ENCODE data around the gene VPS18.

The VPS18 gene

DNA sequence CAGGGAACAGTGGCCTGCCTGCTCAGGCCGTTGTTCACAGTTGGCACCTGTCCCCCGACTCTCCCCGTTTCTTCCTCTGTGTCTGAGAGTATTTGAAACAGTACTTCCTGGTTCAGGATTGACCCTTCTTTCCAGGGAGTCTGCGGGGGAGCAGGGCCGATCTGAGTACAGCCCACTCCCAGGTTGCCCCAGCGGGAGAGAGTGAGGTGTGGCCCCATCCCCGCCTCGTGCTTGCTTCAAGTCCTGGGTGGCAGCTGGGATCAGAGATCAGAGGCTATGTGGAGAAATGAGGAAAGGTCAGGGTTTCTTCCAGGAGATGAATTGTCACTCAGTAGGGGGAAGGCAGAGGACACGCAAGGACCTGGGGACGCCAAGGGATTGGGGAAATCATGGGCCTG lies 28.4 kb downstream of the VPS18 start:
- H3K9ac ChIP-seq (ENCODE audit: low read length): no peak overlapping the region
- no peaks in the 10 kb centered on the region for H3K9me3 ChIP-seq (ENCODE audit: insufficient read depth, low read length)
- no peak overlapping the region for H3K4me3 ChIP-seq (ENCODE audit: insufficient read depth, low read length, poor library complexity, severe bottlenecking)
- H3F3A ChIP-seq (ENCODE audit: insufficient read depth): no peaks in the 10 kb centered on the region
- no peaks in the 10 kb centered on the region for H3K27me3 ChIP-seq (ENCODE audit: low read length)
- no peaks in the 10 kb centered on the region for H3K9me2 ChIP-seq (replicated peaks; ENCODE audit: insufficient read depth, low read length)
- no peaks in the 10 kb centered on the region for H3K36me3 ChIP-seq (ENCODE audit: low read length)
- no peak overlapping the region for H3K4me2 ChIP-seq (ENCODE audit: low read depth, low read length, poor library complexity, severe bottlenecking)
- H4K20me1 ChIP-seq (ENCODE audit: low read depth, low read length): no peaks in the 10 kb centered on the region
- no peak overlapping the region for H3K27ac ChIP-seq (ENCODE audit: low read depth, low read length)
- no peaks in the 10 kb centered on the region for H3K79me2 ChIP-seq (ENCODE audit: insufficient read depth, low read length)
- TF ChIP-seq, protein P1, sequence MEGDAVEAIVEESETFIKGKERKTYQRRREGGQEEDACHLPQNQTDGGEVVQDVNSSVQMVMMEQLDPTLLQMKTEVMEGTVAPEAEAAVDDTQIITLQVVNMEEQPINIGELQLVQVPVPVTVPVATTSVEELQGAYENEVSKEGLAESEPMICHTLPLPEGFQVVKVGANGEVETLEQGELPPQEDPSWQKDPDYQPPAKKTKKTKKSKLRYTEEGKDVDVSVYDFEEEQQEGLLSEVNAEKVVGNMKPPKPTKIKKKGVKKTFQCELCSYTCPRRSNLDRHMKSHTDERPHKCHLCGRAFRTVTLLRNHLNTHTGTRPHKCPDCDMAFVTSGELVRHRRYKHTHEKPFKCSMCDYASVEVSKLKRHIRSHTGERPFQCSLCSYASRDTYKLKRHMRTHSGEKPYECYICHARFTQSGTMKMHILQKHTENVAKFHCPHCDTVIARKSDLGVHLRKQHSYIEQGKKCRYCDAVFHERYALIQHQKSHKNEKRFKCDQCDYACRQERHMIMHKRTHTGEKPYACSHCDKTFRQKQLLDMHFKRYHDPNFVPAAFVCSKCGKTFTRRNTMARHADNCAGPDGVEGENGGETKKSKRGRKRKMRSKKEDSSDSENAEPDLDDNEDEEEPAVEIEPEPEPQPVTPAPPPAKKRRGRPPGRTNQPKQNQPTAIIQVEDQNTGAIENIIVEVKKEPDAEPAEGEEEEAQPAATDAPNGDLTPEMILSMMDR (IDR thresholded peaks at IDR 0.05; ENCODE audit: insufficient read depth, low read length, poor library complexity, severe bottlenecking): no peak
- TF ChIP-seq EZH2phosphoT487 (conservative IDR thresholded peaks at IDR 0.05; ENCODE audit: low read length): no peak
- H2AFZ ChIP-seq (ENCODE audit: low read depth, low read length, severe bottlenecking): no peak overlapping the region

DNA sequence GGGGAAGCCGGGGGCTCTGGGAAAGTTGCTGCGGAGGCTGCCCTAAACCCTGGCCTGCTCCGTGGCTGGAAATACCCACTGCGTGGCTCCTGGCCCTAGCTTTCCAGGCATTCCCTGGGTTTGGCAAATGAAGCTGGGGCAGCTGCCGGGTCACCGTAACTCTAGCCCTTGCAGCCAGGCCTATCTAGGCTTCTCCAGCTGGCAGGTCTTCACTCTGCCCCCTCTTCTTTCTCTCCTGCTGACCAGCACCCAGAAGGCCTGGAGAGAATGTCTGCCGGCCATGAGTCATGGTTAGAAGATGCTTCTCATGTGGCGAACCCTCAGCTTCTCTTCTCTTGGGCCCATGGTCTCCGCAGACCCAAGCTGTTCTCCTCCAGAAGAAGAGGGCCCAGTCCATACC lies 29.3 kb downstream of the VPS18 start:
- Histone ChIP-seq H3K4me2 (ENCODE audit: low read depth, low read length, poor library complexity, severe bottlenecking) (no peak overlapping the region), H3K27me3 (ENCODE audit: low read length) (no peaks in the 10 kb centered on the region)
- no peak for TF ChIP-seq EZH2phosphoT487 (conservative IDR thresholded peaks at IDR 0.05; ENCODE audit: low read length)
- TF ChIP-seq, protein P1 (IDR thresholded peaks at IDR 0.05; ENCODE audit: insufficient read depth, low read length, poor library complexity, severe bottlenecking): no peak

DNA sequence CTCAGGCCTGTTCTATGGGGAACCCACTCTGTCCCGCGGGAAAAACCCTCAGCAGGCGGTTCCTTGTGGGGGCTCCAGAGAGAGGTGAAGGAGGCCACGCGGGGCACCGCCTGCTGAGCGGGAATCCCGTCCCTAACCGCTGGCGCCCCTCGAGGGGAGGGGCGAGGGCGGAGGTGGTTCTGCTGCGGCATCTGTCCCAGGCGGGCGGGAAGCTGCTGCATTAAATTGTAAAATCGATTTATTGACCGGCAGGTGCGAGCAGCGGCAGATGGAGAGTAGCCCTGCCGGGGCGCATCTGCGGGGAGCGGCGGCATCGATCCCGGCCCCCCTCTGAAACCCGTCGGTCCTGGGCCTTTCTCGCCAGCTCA lies 31.2 kb downstream of the VPS18 start:
- no peaks in the 10 kb centered on the region for H3K36me3 ChIP-seq (ENCODE audit: low read length)
- H3K9ac ChIP-seq (ENCODE audit: low read length): no peak overlapping the region
- H3K9me2 ChIP-seq (replicated peaks; ENCODE audit: insufficient read depth, low read length): no peaks in the 10 kb centered on the region
- H2AFZ ChIP-seq (ENCODE audit: low read depth, low read length, severe bottlenecking): no peak overlapping the region
- H3K27ac ChIP-seq (ENCODE audit: low read depth, low read length): no peak overlapping the region
- no peaks in the 10 kb centered on the region for H3K9me3 ChIP-seq (ENCODE audit: insufficient read depth, low read length)
- H3K4me3 ChIP-seq (ENCODE audit: insufficient read depth, low read length, poor library complexity, severe bottlenecking): no peak overlapping the region
- H4K20me1 ChIP-seq (ENCODE audit: low read depth, low read length): no peaks in the 10 kb centered on the region
- H3K4me2 ChIP-seq (ENCODE audit: low read depth, low read length, poor library complexity, severe bottlenecking): no peak overlapping the region
- no peaks in the 10 kb centered on the region for H3K27me3 ChIP-seq (ENCODE audit: low read length)
- no peaks in the 10 kb centered on the region for H3F3A ChIP-seq (ENCODE audit: insufficient read depth)
- TF ChIP-seq, protein P1 (IDR thresholded peaks at IDR 0.05; ENCODE audit: insufficient read depth, low read length, poor library complexity, severe bottlenecking): no peak
- no peak for TF ChIP-seq EZH2phosphoT487 (conservative IDR thresholded peaks at IDR 0.05; ENCODE audit: low read length)
- no peaks in the 10 kb centered on the region for H3K79me2 ChIP-seq (ENCODE audit: insufficient read depth, low read length)

More for the DNA sequence above, 29.3 kb downstream of the VPS18 start:
- Histone ChIP-seq H3K27ac (ENCODE audit: low read depth, low read length) (no peak overlapping the region), H3K9me3 (ENCODE audit: insufficient read depth, low read length) (no peaks in the 10 kb centered on the region), H4K20me1 (ENCODE audit: low read depth, low read length) (no peaks in the 10 kb centered on the region), H3K4me3 (ENCODE audit: insufficient read depth, low read length, poor library complexity, severe bottlenecking) (no peak overlapping the region), H3K9me2 (replicated peaks; ENCODE audit: insufficient read depth, low read length) (no peaks in the 10 kb centered on the region), H3K79me2 (ENCODE audit: insufficient read depth, low read length) (no peaks in the 10 kb centered on the region), H3K36me3 (ENCODE audit: low read length) (no peaks in the 10 kb centered on the region), H3K9ac (ENCODE audit: low read length) (no peak overlapping the region), H3F3A (ENCODE audit: insufficient read depth) (no peaks in the 10 kb centered on the region), H2AFZ (ENCODE audit: low read depth, low read length, severe bottlenecking) (no peak overlapping the region)
